NCI-H1417 (cell line): Measurements from ENCODE around the gene MAP3K10.

Experiments used
- DNase-seq, 3 experiments: peaks; one replicate each; lab custom pipeline; 2025; lab: John Stamatoyannopoulos, UW

The MAP3K10 gene

DNA sequence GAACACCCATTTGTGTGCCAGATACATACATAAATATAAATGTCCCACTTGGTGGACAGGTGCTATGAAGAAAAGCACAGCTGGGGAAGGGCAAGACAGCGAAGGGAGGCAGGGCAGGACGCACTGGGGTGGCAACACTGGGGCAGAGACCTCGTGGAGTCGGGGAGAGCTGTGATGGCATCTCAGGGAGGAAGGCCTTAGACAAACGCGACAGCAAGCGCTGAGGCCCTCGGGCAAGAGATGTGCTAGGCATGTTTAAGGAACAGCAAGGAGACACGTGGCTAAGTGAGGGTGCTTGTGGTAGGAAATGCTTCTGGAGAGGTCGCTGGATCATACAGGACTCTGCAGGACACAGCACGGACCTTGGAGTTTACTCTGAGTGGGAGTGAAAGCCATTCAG is 58.6 kb downstream of the MAP3K10 start:
- DNase-seq, result no peak

DNA sequence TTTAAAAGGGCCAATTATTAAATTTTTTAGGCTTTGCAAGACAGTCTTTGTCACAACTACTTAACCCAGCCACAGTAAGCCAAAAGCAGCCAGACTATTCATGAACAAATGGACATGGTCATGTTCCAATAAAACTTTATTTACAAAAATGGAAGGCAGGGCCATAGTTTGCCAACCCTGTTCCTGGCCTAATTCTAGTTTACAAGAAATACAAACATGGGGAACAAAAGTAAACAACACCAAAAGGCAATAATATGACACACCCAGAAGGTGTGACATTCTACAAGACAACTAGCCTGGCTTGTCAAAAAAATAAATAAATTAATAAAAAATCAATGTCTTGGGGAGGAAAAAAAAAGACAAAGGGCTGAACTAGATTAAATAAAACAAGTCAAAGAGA is 60.0 kb downstream of the MAP3K10 start:
- no peak for DNase-seq

DNA sequence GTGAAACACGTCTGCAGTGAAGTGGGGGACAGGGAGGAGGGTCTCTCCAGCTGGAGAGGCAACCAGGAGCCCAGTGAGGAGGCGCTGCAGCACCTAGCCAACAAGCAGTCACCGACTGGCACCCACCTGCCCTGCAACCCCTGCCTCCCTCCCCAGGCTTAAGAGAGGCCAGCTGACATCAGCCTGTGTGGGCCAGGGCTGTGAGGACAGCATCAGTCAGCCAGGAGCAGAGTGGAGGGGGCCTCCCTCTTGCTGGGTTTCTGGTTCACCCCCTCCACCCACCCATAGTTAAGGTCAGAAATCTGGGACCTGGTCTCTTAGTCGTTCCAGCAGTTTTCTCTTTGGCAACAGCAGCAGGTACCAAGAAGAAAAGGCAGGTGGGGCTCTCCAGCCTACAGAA is 60.8 kb downstream of the MAP3K10 start:
- no peak for DNase-seq

DNA sequence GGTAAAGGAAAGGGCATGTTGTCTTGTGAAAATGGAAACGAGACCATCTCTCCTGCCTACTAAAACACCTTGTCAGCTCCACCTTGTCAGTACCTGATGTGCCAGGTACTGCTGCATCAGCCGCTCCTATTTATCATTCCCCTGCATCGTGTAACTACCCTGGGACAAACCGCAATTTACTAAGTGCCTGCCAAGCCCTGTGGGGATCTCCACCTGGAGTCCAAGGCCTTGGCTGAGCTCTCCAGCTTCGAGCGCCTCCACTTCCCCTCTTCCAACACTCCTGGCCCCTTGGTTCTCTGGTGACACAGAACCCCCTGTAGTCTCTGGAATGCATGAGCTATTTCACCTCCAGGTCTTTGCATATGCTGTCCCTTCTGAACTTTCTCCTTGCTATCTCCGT is 61.2 kb downstream of the MAP3K10 start:
- DNase-seq, result no peak

DNA sequence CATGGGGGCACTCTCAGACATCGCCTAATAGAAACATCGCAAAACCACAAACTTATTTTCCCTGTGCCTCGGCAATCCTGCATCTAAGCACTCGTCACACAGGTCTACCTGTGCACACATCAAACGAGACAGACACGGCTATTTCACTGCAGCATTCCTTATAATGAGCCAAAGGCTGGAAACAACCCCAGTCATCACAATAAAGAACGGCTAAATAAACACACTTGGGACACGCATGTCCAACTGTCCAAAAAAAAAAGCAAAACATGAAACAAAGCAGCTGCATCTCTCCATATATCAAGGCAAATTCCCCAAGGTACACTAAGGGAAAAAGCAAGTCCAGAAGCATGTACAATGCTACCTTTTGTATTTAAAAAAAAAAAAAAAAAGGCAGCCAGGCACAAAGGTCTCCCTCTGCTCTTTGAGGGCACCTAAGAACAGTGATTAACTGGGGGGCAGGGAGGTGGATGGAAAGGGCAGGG is 62.4 kb downstream of the MAP3K10 start:
- peak in 2 of 3 experiments; percentile 1 to 6 for DNase-seq

DNA sequence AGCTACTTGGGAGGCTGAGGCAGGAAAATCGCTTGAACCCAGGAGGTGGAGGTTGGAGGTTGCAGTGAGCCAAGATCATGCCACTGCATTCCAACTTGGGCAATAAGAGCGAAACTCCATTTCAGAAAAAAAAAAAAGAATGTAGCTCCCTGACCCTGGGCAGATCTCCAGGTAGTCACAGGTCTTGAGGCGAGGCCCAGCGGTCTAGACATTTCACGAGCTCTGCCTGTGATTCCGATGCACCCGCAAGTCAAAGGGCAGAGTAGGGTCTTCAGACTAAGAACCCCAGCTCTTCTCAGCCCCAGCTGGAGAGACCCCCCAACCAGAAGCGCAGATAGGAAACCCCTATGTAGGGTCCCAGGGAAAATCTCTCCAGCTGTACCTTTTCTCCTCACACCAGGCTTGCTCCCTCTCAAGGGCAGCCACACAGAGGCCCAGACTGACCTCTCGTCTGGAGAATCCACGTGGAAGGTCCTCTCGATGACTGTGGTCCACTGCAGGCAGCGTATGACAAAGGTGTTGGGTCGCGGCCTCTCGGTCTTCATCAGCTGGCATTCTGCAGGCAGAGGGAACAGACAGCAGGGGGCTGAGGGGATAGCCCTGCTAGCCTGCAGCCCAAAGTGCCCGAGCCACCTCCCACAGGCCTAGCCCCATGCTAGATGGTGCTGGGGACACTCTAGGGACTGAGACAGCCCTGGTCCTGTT is 63.6 kb downstream of the MAP3K10 start:
- DNase-seq, result no peak

DNA sequence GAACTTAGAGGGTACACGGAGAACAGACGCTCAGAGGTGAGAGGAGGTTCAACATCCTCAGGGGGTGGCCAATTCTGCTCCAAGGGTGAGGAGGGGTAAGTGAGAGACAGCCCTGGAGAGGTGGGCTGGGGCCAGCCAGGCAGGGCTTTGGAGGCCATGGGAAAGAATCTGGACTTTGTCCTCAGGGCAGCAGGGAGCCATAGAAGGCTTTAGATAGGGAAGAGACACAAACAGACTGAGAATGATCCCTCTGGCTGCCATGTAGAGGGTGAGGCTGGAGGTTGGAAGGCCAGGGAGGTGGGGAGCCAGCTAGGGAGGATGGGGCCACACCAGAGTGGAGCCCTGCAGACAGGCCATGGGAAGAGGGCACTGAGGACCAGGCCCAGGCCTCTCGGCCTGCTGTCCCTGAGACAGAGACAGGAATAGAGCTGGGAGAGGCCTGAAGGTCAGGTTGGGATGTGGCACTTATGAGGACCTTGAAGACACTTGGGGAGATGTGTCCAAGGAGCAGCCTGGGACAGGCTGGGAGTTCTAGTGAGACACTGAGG is 64.5 kb downstream of the MAP3K10 start:
- DNase-seq, result no peak

DNA sequence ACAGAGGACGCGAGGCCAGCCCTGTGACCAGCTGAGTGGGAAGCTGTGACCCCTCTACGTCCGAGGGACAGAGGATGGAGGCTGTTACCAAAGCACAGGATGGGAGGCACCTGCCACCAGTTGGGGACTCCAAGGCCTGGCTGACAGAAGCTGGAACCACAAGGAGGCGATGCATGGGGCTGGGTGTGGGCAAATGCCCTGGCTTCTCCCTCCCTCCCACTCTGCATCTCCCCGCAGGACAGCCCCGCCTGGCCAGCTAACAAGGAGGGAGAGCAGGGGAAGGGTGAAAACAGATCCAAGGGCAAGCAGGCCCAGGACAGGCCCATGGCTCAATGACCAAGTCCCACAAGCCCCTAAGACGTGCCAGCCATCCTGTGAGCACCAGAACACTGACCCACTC is 65.3 kb downstream of the MAP3K10 start:
- no peak for DNase-seq

DNA sequence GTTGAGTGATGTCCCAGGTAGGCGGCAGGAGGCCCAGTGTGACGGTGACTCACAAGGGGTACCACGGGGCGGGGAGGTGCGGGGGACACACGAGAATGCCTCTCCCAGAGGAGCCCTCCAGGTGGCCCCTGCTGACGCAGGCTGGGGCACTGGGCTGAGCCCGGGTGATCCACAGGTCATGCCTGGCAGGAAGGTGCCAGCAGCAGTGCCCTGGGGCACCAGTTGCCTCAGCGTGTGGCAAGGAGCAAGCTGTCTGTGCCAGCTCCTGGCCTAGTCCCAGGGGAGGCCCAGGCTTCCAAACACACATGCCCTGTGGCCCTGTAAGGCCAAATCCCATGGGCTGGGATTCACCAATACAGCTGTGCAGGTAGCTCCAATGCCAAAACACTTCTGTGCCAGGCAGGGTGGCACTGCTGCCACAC is 65.9 kb downstream of the MAP3K10 start:
- DNase-seq, result no peak

DNA sequence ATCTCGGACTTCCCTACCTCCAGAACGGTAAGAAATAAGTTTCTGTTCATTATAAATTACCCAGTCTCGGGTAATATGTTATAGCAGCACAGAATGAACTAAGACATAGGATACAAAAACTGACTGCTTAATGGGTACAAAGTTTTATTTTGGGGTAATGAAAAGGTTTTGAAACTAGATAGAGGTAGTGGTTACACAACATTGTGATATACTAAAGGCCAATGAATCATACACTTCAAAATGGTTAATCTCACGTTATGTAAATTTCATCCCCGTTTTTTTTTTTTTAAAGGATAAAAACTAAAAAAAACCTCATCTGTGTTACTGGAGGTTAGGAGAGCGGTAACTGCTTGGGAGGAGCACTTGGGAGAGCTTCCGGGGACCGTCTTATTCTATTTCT is 70.4 kb downstream of the MAP3K10 start:
- no peak for DNase-seq

DNA sequence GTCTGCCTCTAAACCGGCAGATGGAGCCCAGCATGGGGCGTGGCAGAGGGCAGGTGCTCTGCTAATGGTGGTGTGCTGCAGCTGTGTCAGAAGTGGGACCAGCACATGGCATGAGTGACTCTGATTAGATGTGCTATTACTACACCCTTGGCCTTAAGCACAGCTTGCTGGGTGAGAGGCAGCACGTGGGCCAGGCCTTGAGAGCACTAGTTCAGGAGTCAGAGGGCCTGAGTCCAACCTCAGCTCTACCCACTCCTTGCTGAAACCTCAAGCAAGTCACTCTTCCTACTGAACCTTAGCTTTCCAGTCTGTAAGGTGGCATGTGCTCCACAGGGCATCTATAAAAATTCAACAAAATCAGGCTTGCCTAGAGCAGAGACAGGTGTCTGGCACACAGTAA is 71.2 kb downstream of the MAP3K10 start:
- DNase-seq, result peak in 1 of 3 experiments; percentile 8

DNA sequence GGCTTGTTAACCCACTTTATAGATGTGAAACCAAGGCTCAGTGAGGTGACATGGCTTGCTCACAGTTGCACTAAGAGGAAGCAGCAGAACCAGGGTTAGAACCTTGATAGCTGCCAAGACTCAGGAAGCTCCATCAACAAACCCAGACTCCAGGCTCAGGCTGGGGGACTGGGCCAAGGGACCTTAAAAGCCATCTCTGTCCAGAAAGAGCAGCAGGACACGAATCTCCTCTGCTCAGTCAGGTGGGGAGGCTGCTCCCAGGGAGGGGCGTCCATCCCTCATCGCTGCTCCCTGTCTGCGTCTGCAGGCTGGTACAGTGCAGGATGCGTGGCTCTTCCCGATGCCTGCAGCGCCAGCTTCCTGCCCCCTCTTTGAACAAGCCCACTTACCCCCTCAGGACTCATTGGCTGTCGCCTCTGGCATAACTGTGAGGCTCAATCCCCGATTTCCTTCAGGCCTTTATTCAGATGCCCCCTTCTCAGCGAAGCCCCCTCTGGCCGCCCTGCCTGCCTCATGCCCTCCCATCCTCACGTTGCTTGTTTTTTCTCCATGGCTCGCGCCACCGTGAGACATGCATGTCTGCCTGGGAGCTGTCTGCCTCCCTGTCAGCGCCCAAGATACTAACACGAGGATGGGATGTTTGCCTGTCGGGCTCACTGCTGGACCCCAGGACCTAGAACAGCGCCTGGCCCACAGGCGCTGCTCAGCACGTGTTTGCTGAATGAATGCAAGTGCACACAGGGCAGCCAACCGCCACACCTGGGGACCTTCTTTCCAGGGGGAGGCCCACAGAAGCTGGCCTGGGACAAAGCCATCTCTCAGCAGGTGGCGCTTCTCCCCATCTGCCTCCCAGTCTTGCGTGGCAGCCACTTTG is 72.5 kb downstream of the MAP3K10 start:
- no peak for DNase-seq

DNA sequence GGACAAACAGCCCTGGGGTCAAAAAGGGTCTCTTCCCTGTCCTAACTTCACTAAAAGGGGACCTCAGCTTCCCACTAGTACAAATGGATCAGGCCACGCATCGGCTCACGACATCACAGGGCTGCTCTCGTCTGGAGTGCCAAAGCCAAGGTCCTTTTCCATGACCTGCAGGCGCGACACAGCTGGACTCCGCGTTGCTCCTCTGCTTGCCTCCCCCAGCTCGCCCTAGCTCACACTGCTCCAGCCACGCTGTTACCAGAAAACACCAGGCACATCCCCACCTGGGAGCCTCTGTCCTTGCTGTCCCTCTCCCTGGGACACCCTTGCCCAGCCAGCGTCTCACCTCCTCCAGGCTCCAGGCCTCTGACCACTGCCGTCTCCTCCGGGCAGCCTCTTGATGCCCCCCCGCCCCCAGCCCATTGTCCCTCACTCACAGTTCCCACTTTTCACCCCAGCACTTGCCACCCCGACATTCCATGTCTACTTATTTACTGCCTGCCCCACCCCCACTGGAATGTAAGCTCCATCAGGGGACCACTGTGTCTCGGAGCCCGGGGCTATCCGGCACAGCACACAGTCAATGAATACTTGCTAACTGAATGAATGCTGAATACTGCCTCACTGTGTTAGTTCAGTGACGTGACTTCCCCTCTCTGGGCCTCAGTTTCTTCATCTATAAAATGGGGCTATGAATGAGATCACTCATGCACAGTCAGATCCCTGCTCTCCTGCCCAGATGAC is 73.3 kb downstream of the MAP3K10 start:
- DNase-seq, result no peak
